Skeletal muscle cell (primary cell): ENCODE results near the gene CHMP6.
A peak's percentile ranks its signal among the peaks of the same experiment; 100 is the strongest.
"Not testable (repeated sequence)": the region's sequence is repeated elsewhere in the genome, so short reads cannot be mapped to it uniquely, and the experiment has no call there.

Experiments used
- DNase-seq: peaks from one replicate; pipeline ENCODE4 v3.0.0-alpha.2; 2010; ENCODE audit warnings: low read depth
- H3K4me3 ChIP-seq: 2 replicates; pipeline ENCODE4 v1.5.1; 2011; ENCODE audit warnings: low read depth, mild to moderate bottlenecking, control low read depth, low read length, moderate library complexity

Gene CHMP6

GRCh38 chr17:81026266-81027036, 34.8 kb downstream of the CHMP6 start:
- no peak for DNase-seq
- H3K4me3 ChIP-seq = no peak overlapping the region

GRCh38 chr17:81027038-81027437, 35.4 kb downstream of the CHMP6 start:
- DNase-seq = no peak
- no peak overlapping the region for H3K4me3 ChIP-seq

GRCh38 chr17:81027591-81028505, 36.2 kb downstream of the CHMP6 start:
- no peak for DNase-seq
- H3K4me3 ChIP-seq = no peak overlapping the region

DNA sequence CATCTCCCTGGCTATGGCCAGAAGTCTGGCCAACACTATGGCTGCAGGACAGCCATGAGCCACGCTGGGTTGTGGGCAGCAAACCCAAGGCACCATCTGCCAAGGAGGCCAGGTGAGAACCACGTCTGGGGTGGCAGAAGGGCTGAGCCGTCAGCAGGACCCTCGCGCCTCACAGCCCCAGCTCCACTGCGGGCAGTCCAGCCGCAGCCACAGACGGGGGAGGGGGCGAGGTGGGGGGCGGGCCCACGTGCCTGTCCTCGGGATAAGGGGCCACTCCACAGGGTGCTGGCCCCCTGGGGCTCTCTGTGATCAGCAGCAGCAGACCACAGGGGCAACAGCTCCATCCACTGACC, 36.8 kb downstream of the CHMP6 start:
- no peak overlapping the region for H3K4me3 ChIP-seq
- DNase-seq = no peak

DNA sequence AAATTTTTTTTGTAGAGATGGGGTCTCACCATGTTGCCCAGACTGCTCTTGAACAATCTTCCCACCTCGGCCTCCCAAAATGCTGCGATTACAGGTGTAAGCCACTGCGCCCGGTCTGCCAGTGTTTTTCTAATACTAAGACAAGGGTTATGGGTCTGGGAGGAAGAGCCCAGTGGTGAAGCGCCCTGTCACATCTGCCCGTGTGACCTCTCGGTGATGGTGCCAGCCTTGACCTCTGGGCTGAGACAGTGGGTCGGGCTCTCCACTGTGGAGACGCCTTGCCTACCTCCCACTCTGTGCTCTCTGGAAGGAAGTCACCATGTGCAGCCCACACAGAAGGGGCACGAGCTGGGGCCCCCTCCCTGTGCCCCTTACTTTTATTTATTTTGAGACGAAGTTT, 38.2 kb downstream of the CHMP6 start:
- no peak for DNase-seq
- no peak overlapping the region for H3K4me3 ChIP-seq

DNA sequence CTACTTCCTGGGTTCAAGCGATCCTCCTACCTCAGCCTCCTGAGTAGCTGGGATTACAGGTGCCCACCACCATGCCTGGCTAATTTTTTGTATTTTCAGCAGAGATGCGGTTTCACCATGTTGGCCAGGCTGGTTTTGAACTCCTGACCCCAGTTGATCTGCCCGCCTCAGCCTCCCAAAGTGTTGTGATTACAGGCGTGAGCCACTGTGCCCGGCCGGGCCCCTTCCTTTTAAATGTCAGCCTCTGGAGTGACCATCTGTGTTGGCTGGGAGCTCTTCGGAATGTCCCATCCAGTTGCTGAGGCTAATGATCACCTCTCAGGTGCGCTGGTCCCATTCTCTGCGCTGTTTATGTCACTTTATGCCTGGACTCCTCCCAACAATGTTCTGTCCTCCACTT, 38.7 kb downstream of the CHMP6 start:
- DNase-seq, H3K4me3 ChIP-seq: not testable (repeated sequence)

DNA sequence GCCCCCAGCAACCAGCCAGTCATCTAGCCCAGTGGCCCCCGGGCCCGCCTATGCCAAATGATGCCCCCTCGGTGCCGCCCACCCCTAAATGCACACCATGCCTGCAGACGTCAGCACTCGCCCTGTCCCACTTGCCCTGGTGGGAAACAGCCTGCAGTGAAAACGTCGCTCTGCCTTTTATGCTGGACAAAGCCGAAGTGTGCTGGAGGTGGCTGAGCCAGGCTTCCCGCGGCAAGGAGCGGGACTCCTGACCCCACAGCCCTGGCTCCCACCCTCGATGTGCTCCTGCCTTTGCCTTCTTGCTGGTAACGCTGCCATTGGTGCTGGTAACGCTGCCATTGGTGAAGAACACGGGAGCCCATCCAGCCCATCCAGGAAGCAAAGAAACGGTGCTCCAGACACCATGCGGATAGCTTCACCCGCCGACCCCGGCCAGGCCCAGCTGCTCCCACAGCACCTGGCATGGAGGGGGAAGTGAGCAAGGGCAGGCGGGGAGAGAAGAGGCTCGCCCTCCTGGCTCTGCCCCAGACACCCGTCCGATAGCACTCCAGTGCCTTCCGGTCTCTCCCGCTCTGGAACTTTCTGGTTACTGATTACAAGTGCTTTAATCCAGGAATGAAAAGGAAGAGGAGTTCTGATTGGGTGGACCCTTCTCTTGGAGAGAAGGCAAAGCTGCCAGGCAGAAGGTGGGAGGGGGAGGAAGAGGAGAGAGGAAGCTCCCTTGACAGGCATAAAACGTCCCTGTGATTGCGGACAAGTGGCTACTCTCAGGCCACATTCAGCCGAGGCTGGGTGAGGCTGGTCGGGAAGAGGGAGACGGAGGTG, 39.3 kb downstream of the CHMP6 start:
- no peak overlapping the region for H3K4me3 ChIP-seq
- DNase-seq = no peak

GRCh38 chr17:81031566-81032550, 40.2 kb downstream of the CHMP6 start:
- no peak overlapping the region for H3K4me3 ChIP-seq
- no peak for DNase-seq

DNA sequence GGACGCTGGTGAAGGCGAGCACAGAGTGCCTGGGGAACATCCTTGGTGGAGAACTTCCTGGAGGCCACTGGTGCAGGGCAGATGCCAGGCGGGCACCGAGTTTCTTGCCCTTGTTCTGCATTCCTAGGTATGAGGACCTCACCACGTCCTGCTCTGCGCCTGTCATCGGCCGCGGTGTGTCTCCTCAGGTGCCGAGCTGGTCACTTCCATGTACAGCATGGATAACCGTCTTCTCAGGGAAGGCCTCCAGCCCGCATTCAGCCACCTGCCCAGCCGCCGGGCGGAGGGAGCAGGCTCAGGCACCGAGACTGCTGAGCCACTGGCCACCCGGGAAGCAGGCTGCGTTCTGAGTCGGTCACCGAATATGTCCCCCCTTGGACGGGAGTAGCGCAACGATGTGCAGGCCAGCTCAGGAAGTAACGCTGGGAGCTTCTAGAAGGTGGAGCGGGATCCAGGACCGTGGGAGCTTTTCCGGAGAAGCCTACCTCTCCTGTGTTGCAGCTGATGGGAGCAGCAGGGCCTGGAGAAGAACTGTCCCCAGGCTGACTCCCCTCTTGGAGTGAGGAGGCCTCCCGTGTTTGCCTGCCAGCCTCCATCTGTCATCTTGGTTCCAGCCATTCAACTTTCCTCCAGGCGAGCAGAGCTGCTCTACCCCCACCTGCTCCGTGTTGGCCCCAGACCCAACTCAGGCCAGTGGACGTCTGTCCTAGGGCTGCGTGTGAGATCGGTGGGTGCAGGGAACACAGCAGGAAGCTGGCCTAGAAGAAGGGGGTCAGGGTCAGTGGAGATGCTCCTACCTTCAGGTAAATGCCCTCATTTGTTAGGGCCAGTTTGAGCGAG, 41.2 kb downstream of the CHMP6 start:
- H3K4me3 ChIP-seq = no peak overlapping the region
- no peak for DNase-seq

GRCh38 chr17:81033535-81034167, 42.0 kb downstream of the CHMP6 start:
- no peak for DNase-seq
- peak overlapping the region; percentile 66 for H3K4me3 ChIP-seq

DNA sequence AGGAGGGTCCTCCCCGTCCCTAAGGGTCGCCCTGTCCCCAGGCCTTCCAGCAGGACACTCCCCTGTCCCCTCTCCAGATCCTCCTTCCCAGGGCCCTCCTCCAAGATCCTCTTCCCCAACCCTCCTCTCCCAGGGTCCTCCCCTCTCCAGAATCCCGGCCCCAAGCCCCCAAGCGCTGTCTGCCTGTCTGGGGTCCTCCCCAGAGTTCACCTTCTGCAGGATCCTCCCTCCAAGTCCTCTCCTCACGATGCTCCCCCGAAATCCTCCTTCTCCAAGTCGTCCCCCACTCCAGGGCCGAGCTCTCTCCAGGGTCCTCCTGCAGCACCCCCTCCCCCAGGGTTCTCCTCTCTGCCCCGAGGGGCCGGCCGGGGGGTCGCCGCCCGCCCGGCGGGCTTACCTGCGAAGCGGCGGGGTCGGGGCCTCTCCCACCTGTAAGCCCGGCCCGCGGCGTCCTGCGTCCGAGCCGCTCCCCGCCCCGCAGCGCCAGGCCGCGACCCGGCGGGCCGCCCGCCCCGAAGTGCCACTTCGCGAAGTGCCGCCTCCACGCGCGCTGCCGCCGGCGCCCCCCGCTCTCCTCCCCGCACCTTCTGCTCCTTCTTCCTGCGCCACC, 42.6 kb downstream of the CHMP6 start:
- DNase-seq = no peak
- peak overlapping the region; percentile 66 for H3K4me3 ChIP-seq

- DNase-seq = peak; percentile 75
- peak within 1 kb of the TSS; percentile 66 for H3K4me3 ChIP-seq
These were observed 43.3 kb downstream of the CHMP6 start, which contains the start of gene BAIAP2 for GRCh38 chr17:81034779-81035520. BAIAP2 (plus strand) TSS chr17:81035151; CDS start chr17:81035255, 104 bp downstream.

DNA sequence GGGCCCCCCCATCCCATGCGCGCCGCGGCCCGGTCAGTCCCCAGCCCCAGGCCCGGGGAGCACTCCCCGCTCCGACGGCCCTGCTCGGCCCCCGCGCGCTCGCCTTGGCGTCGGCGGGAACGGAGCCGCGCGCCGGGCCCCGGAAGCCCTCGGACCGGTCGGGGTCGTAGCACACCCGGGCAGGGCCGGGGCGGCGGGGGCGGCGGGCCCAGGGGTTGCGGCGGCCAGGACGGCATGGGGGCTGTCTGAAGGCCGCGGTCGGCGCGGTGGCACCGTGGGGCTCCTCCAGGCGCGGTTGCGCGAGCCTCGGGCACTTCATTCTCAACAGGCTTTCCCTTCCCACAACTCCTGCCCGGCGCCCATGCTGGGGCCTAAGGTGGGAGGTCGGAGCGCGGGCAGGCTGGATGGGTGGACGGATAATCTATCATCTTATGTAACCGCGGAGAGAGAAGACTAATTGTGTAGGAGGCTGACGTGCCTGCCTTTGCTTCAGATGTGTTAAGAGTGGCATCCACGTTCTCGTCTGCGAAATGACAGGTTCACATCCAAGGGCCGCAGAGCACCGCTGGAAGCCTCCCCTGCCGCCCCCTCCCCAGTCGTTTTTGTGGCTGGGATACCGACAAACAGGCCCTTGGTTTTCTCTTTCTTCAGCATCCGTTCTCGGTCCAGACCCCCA, 44.0 kb downstream of the CHMP6 start:
- no peak for DNase-seq
- peak overlapping the region; percentile 59 for H3K4me3 ChIP-seq

- no peak for DNase-seq
- H3K4me3 ChIP-seq = peak overlapping the region; percentile 59
These were observed 44.7 kb downstream of the CHMP6 start for GRCh38 chr17:81036197-81036941.
